PC-3 (cell line): ENCODE data around the gene ILF3. TPM values are rescaled to one million over a fixed set of nuclear protein-coding genes. Genes with fewer than 3 reads are reported as not detected.

Experiments
- ATAC-seq: fragments of 200-7000 bp; cut with Tn5 transposase; 2 replicates; pipeline ENCODE4 v1.9.1; 2020; ENCODE audit warnings: mild to moderate bottlenecking, moderate library complexity
- BruUV-seq: library from RNA; stranded (reverse); fragments of 400-500 nt; replicated peaks from 2 replicates; lab custom pipeline; 2021; lab: Mats Ljungman, UMichigan
- CTCF ChIA-PET: fragments of 300-600 bp; sonication (Branson Sonifier 250); formaldehyde crosslinking; loops from one replicate; lab custom pipeline; 2022; ENCODE audit warnings: antibody characterized with exemption; lab: Charles Lee
- POLR2A ChIA-PET: fragments of 300-600 bp; sonication (Branson Sonifier 250); formaldehyde crosslinking; loops from one replicate; lab custom pipeline; 2022; ENCODE audit warnings: antibody characterized with exemption; ENCODE audit not compliant: unreplicated experiment; lab: Charles Lee
- DNase-seq: peaks from one replicate; pipeline ENCODE4 v3.0.0-alpha.2; 2015
- H2AFZ ChIP-seq: fragments of 300-600 bp; sonication (generic); 2 replicates; pipeline ENCODE4 v1.6.0; 2016; ENCODE audit warnings: antibody characterized with exemption, low read length
- H3F3A ChIP-seq: fragments of 300-600 bp; sonication (generic); one replicate; pipeline ENCODE4 v1.6.0; 2017; ENCODE audit warnings: antibody characterized with exemption, low read length, control low read depth, mild to moderate bottlenecking; ENCODE audit not compliant: unreplicated experiment
- H3K27ac ChIP-seq: fragments of 300-600 bp; sonication (generic); 2 replicates; pipeline ENCODE4 v1.5.1; 2016; ENCODE audit warnings: mild to moderate bottlenecking, low read length
- H3K27me3 ChIP-seq: fragments of 300-600 bp; sonication (generic); 2 replicates; pipeline ENCODE4 v1.6.1; 2016; ENCODE audit warnings: low read length, mixed read lengths
- H3K36me3 ChIP-seq: fragments of 300-600 bp; sonication (generic); 2 replicates; pipeline ENCODE4 v1.6.1; 2016; ENCODE audit warnings: low read depth, mixed run types, low read length, mixed read lengths
- H3K4me1 ChIP-seq: fragments of 300-600 bp; sonication (generic); 2 replicates; pipeline ENCODE4 v1.5.1; 2016; ENCODE audit warnings: low read length; ENCODE audit not compliant: insufficient read depth
- H3K4me2 ChIP-seq: fragments of 300-600 bp; sonication (generic); 2 replicates; pipeline ENCODE4 v1.6.0; 2016; ENCODE audit warnings: low read length
- H3K4me3 ChIP-seq: fragments of 300-600 bp; sonication (generic); 2 replicates; pipeline ENCODE4 v1.5.1; 2016; ENCODE audit warnings: mild to moderate bottlenecking, low read length, mixed read lengths
- H3K79me2 ChIP-seq: fragments of 300-600 bp; sonication (generic); 2 replicates; pipeline ENCODE4 v1.6.1; 2017; ENCODE audit warnings: low read length, mixed read lengths
- H3K9ac ChIP-seq: fragments of 300-600 bp; sonication (generic); 2 replicates; pipeline ENCODE4 v1.6.0; 2016; ENCODE audit warnings: mild to moderate bottlenecking, low read length
- H3K9me2 ChIP-seq: fragments of 300-600 bp; sonication (generic); replicated peaks from 2 replicates; pipeline ENCODE4 v1.6.1; 2016; ENCODE audit warnings: mixed run types, low read length, mixed read lengths
- H3K9me3 ChIP-seq: fragments of 300-600 bp; sonication (generic); 2 replicates; pipeline ENCODE4 v1.6.1; 2016; ENCODE audit warnings: low read length, mixed read lengths
- H4K20me1 ChIP-seq: fragments of 300-600 bp; sonication (generic); 2 replicates; pipeline ENCODE4 v1.6.1; 2016; ENCODE audit warnings: low read length, mixed read lengths
- CTCF ChIP-seq: fragments of 300-600 bp; sonication (generic); conservative IDR thresholded peaks from 2 replicates; pipeline ENCODE4 v1.5.1; 2017; ENCODE audit warnings: antibody characterized with exemption, low read depth, mild to moderate bottlenecking, low read length
- EZH2 ChIP-seq: fragments of 300-600 bp; sonication (generic); IDR thresholded peaks from one replicate; pipeline ENCODE4 v1.6.1; 2017; ENCODE audit warnings: antibody characterized with exemption, mild to moderate bottlenecking, low read length; ENCODE audit not compliant: unreplicated experiment
- EZH2phosphoT487 ChIP-seq: fragments of 300-600 bp; sonication (generic); IDR thresholded peaks from 2 replicates; pipeline ENCODE4 v1.6.1; 2018; ENCODE audit warnings: mild to moderate bottlenecking, antibody characterized with exemption, low read length, borderline replicate concordance
- intact Hi-C: fragments of 100-400 bp; cut with micrococcal nuclease; formaldehyde crosslinking; loops from 2 replicates; pipeline ENCODE4 v1.9.0; 2023
- total RNA-seq: library from RNA; depleted of rRNA; stranded (reverse); fragments of >200 nt; gene quantifications from 2 replicates; pipeline ENCODE4 v1.2.3, GENCODE V29; 2014

ILF3 gene
- total RNA-seq, 1 experiment from 2014 or later: 322 TPM

DNA sequence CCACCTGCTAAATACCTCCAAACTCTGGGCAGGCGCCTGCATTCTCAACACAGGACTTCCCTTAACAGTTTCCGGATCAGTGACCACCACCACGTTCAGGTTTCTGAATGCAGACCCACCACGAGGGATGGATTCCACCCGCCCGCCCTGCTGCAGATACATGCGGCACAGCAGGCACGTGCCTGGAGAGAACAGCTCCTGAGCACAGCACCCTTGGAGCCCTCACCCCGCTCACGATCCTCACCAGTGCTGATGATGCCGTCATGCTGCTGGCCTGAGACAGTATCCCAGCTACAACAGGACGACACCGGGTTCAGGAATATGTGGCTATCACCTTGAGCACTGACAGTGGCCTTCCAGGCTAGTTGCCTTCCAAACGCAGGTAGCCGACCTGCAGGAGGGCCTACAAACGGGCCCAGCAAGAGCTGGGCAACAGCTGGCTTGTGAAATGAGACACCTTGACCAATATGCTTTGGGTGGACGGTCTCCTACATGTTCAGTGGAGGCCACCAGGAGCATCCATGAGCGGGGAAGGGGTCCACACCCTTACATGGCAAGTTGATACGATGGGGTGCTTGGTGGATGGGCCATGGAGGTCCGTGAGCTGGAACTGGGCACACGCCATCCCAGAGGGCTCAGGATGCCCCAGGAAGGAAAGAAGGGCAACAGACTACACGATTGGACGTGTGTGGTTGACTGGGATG is 37.2 kb downstream of the ILF3 start:
- Histone ChIP-seq H3K4me1 (no peaks in the 10 kb centered on the region), H3K4me2 (no peak overlapping the region), H3K27ac (no peak overlapping the region), H3K4me3 (no peak overlapping the region), H4K20me1 (peaks cover 41% of the 10 kb centered on the region), H3K9me3 (no peaks in the 10 kb centered on the region), H3K79me2 (no peaks in the 10 kb centered on the region), H3K27me3 (no peaks in the 10 kb centered on the region), H2AFZ (no peak overlapping the region), H3F3A (peaks cover 6% of the 10 kb centered on the region), H3K9me2 (no peaks in the 10 kb centered on the region), H3K9ac (no peak overlapping the region), H3K36me3 (peaks cover 61% of the 10 kb centered on the region)
- ATAC-seq: no peak
- DNase-seq: no peak
- TF ChIP-seq EZH2: no peak
- intact Hi-C loops: no loop called here
- no TSS peak for BruUV-seq
- ChIA-PET CTCF (no interaction called here), POLR2A (no interaction called here)

GRCh38 chr19:10691883-10692282 is 37.7 kb downstream of the ILF3 start:
- ChIA-PET CTCF (interaction anchor here (0.6 kb wide), 1 partner anchor 77 kb away, joined by 6 read pairs; no protein-coding TSS in a partner anchor), POLR2A (no interaction called here)
- H2AFZ ChIP-seq: no peak overlapping the region
- peaks cover 41% of the 10 kb centered on the region for H4K20me1 ChIP-seq
- no peak overlapping the region for H3K27ac ChIP-seq
- H3K9me3 ChIP-seq: no peaks in the 10 kb centered on the region
- no peak overlapping the region for H3K4me3 ChIP-seq
- no peaks in the 10 kb centered on the region for H3K27me3 ChIP-seq
- H3K36me3 ChIP-seq: peaks cover 56% of the 10 kb centered on the region
- H3K9me2 ChIP-seq: no peaks in the 10 kb centered on the region
- no peaks in the 10 kb centered on the region for H3K4me1 ChIP-seq
- ATAC-seq: no peak
- H3F3A ChIP-seq: peaks cover 6% of the 10 kb centered on the region
- no peak for TF ChIP-seq EZH2
- no peak for TF ChIP-seq EZH2phosphoT487
- no peak for TF ChIP-seq CTCF
- no peak for DNase-seq
- no peaks in the 10 kb centered on the region for H3K79me2 ChIP-seq
- no peak overlapping the region for H3K4me2 ChIP-seq
- BruUV-seq: no TSS peak
- intact Hi-C loops: no loop called here
- H3K9ac ChIP-seq: no peak overlapping the region

DNA sequence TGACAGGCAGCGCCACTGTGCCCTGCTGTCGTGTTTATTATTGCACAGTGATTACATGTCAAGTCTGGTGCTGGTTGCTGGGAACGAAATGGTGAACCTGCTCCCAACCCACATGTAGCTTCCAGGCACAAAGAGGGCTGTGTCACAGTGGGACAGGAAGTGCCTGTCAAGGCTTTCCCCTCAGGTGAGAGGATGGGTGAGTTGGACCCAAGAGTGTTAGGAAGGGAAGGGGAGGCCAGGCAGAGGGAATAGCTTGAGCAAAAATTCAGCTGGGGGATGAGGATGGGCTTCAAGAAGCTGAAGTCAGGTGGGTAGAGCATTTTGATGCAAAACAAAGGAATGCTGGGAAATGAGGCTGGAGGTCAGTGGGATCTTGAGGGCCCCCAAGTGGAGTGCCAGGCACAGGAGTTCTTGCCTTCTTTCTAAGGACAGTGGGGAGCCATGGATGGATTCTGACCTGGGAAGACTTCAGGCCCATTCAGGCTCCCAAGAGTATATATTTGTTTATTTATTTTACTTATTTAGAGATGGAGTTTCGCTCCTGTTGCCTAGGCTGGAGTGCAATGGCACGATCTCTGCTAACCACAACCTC is 38.6 kb downstream of the ILF3 start:
- H3K27ac ChIP-seq: no peak overlapping the region
- BruUV-seq: no TSS peak
- H3K27me3 ChIP-seq: no peaks in the 10 kb centered on the region
- no peak overlapping the region for H3K4me2 ChIP-seq
- DNase-seq (no peak), ATAC-seq (no peak)
- H3K4me3 ChIP-seq: no peak overlapping the region
- H3K9ac ChIP-seq: no peak overlapping the region
- TF ChIP-seq EZH2phosphoT487 (no peak), CTCF (no peak), EZH2 (no peak)
- no peaks in the 10 kb centered on the region for H3K4me1 ChIP-seq
- peaks cover 41% of the 10 kb centered on the region for H4K20me1 ChIP-seq
- ChIA-PET CTCF (no interaction called here), POLR2A (no interaction called here)
- H3K36me3 ChIP-seq: peaks cover 48% of the 10 kb centered on the region
- H3F3A ChIP-seq: peaks cover 6% of the 10 kb centered on the region
- no peaks in the 10 kb centered on the region for H3K79me2 ChIP-seq
- no peaks in the 10 kb centered on the region for H3K9me2 ChIP-seq
- no peaks in the 10 kb centered on the region for H3K9me3 ChIP-seq
- intact Hi-C loops: no loop called here
- no peak overlapping the region for H2AFZ ChIP-seq
